GM12878 (cell line): ENCODE results near the gene CDYL. TPM values are rescaled to one million over a fixed set of nuclear protein-coding genes. Genes with fewer than 3 reads are reported as not detected.
A peak's percentile ranks its signal among the peaks of the same experiment; 100 is the strongest.

Source experiments
- ATAC-seq: fragments of 200-7000 bp; cut with Tn5 transposase; 3 replicates; pipeline ENCODE4 v1.9.1; 2020; ENCODE audit warnings: mild to moderate bottlenecking, moderate library complexity
- BruUV-seq: library from RNA; stranded (reverse); fragments of 400-500 nt; replicated peaks from 2 replicates; lab custom pipeline; 2021; lab: Mats Ljungman, UMichigan
- CTCF ChIA-PET: fragments of 300-600 bp; sonication (Branson Sonifier 250); formaldehyde crosslinking; extraction: SDS; loops from one replicate; lab custom pipeline; 2021; ENCODE audit warnings: inconsistent platforms; lab: Yijun Ruan, JAX
- POLR2A ChIA-PET: fragments of 350-600 bp; formaldehyde crosslinking; extraction: SDS; loops from one replicate; lab custom pipeline; 2021; ENCODE audit warnings: inconsistent platforms; lab: Charles Lee
- RAD21 ChIA-PET: fragments of 300-600 bp; sonication (Branson Sonifier 250); formaldehyde crosslinking; loops from one replicate; lab custom pipeline; 2023; ENCODE audit warnings: antibody characterized with exemption; ENCODE audit not compliant: unreplicated experiment; lab: Charles Lee
- SMC1A ChIA-PET: fragments of 300-600 bp; sonication (Branson Sonifier 250); formaldehyde crosslinking; loops from one replicate; lab custom pipeline; 2023; ENCODE audit not compliant: unreplicated experiment, uncharacterized antibody; lab: Charles Lee
- DNase-seq: peaks from one replicate; pipeline ENCODE4 v3.0.0-alpha.2; 2011; ENCODE audit warnings: low read depth, low spot score
- FAIRE-seq: peaks from 3 replicates; lab custom pipeline; 2011; peaks lifted over from hg19 to GRCh38; lab: Jason Lieb, UNC
- H2AFZ ChIP-seq: 2 replicates; pipeline ENCODE4 v1.6.0; 2011; ENCODE audit warnings: low read depth, low read length, control low read depth; ENCODE audit not compliant: control insufficient read depth
- H3K27ac ChIP-seq: 2 replicates; pipeline ENCODE4 v1.5.1; 2011; ENCODE audit warnings: control low read depth; ENCODE audit not compliant: control insufficient read depth, insufficient read depth
- H3K27me3 ChIP-seq, 2 experiments: replicated peaks in 1 of 2; 2 replicates each; pipeline versions ENCODE4 v1.6.0 to v1.6.1; 2011; ENCODE audit warnings: low read length in 1 of 2; ENCODE audit not compliant: control insufficient read depth in 2 of 2, insufficient read depth in 2 of 2
- H3K36me3 ChIP-seq, 2 experiments: 2 replicates each; pipeline ENCODE4 v1.5.1; 2011; ENCODE audit warnings: low read length in 1 of 2; ENCODE audit not compliant: control insufficient read depth in 2 of 2, insufficient read depth in 2 of 2
- H3K4me1 ChIP-seq: 2 replicates; pipeline ENCODE4 v1.6.1; 2011; ENCODE audit warnings: mild to moderate bottlenecking, low read length, moderate library complexity, mixed read lengths; ENCODE audit not compliant: control insufficient read depth, insufficient read depth
- H3K4me2 ChIP-seq: 2 replicates; pipeline ENCODE4 v1.6.0; 2011; ENCODE audit warnings: control low read depth; ENCODE audit not compliant: control insufficient read depth, insufficient read depth
- H3K4me3 ChIP-seq: fragments of 200-600 bp; sonication (generic); 2 replicates; pipeline ENCODE4 v1.5.1; 2016
- H3K79me2 ChIP-seq: 2 replicates; pipeline ENCODE4 v1.6.0; 2011; ENCODE audit warnings: low read length; ENCODE audit not compliant: control insufficient read depth, insufficient read depth
- H3K9ac ChIP-seq: 2 replicates; pipeline ENCODE4 v1.8.0; 2011; ENCODE audit warnings: low read length, control low read depth, mixed read lengths; ENCODE audit not compliant: control insufficient read depth, insufficient read depth
- H3K9me3 ChIP-seq: replicated peaks from 3 replicates; pipeline ENCODE4 v1.5.1; 2011; ENCODE audit warnings: mild to moderate bottlenecking, low read length; ENCODE audit not compliant: control insufficient read depth, insufficient read depth
- H4K20me1 ChIP-seq: 2 replicates; pipeline ENCODE4 v1.6.0; 2011; ENCODE audit not compliant: control insufficient read depth, insufficient read depth
- CBX5 ChIP-seq: sonication (generic); IDR thresholded peaks from 2 replicates; pipeline ENCODE4 v1.6.1; 2016; ENCODE audit warnings: low read depth, moderate library complexity, mild to moderate bottlenecking, inconsistent platforms
- FOXM1 ChIP-seq: IDR thresholded peaks from 2 replicates; pipeline ENCODE4 v1.6.1; 2012; ENCODE audit warnings: low read depth, mild to moderate bottlenecking, inconsistent platforms, low read length, moderate library complexity
- IRF4 ChIP-seq: IDR thresholded peaks from 2 replicates; pipeline ENCODE4 v1.6.1; 2011; ENCODE audit warnings: low read depth, low read length
- SMAD1 ChIP-seq: fragments of 450-650 bp; IDR thresholded peaks from 2 replicates; pipeline ENCODE4 v1.6.1; 2018; ENCODE audit warnings: mild to moderate bottlenecking, low read depth; ENCODE audit not compliant: partially characterized antibody
- SMAD5 ChIP-seq: IDR thresholded peaks from 2 replicates; pipeline ENCODE4 v1.6.1; 2016; ENCODE audit warnings: antibody characterized with exemption, low read depth
- SREBF2 ChIP-seq: IDR thresholded peaks from 2 replicates; pipeline ENCODE4 v1.6.1; 2012; ENCODE audit warnings: mild to moderate bottlenecking, low read length
- ZNF207 ChIP-seq: fragments of 450-650 bp; IDR thresholded peaks from 2 replicates; pipeline ENCODE4 v1.6.1; 2014; ENCODE audit warnings: antibody characterized with exemption, mild to moderate bottlenecking, borderline replicate concordance
- ZNF687 ChIP-seq: fragments of 450-650 bp; IDR thresholded peaks from 2 replicates; pipeline ENCODE4 v1.6.1; 2017; ENCODE audit warnings: mild to moderate bottlenecking, moderate library complexity
- WGBS: methylation state at CpG from one replicate; pipeline ENCODE4 v1.1.6; 2016; ENCODE audit warnings: low lambda C conversion rate; ENCODE audit not compliant: insufficient replicate concordance, insufficient coverage; ENCODE audit errors: missing lambda C conversion rate; 5-methylcytosine and 5-hydroxymethylcytosine counted together
- in situ Hi-C: fragments of 300-500 bp; cut with MboI; formaldehyde crosslinking; loops from 9 replicates; pipeline ENCODE4 v1.14.3; 2018; ENCODE audit warnings: mixed read lengths
- intact Hi-C: fragments of 100-400 bp; cut with micrococcal nuclease; formaldehyde crosslinking; loops from one replicate; pipeline ENCODE4 v1.14.2; 2022; ENCODE audit not compliant: unreplicated experiment
- polyA plus RNA-seq, 11 experiments: library from polyadenylated mRNA; depleted of rRNA in 4 of 11; unstranded in 6 of 11; stranded (reverse) in 5 of 11; fragments of >200 nt; fragmentation: Nextera tagmentation in 4 of 11; fragmentation: Illumina TruSeq in 1 of 11; extraction: Ambion mirVana in 4 of 11; extraction: Trizol in 1 of 11; gene quantifications; 1 replicate in 1 of 11; 2 replicates in 10 of 11; pipeline versions ENCODE4 v1.2.1 to v1.2.3, GENCODE V29; 2011 to 2016; ENCODE audit warnings: inconsistent platforms in 2 of 11, missing spikeins in 2 of 11, low read depth in 1 of 11
- total RNA-seq, 4 experiments: library from RNA; depleted of rRNA in 3 of 4; stranded (reverse); fragments of >200 nt in 3 of 4; fragmentation: Illumina TruSeq in 1 of 4; extraction: Trizol in 1 of 4; gene quantifications; 2 replicates each; pipeline versions ENCODE4 v1.2.1 to v1.2.3, GENCODE V29; 2013 to 2021

Gene CDYL
- total and polyA plus RNA-seq, 10 of the 15 experiments (the other 5 are each of a cell fraction or from before 2014, with no cell fraction given): 9.3 to 61.2 (median 28.5) TPM

GRCh38 chr6:4880363-4880762 lies 104.2 kb downstream of the CDYL start:
- BruUV-seq: no TSS peak
- WGBS: 78% methylated on average over 3 of the region's 3 CpGs
- H4K20me1 ChIP-seq: no peaks in the 10 kb centered on the region; the same call in 1 of the 2 replicates
- no peak overlapping the region for H2AFZ ChIP-seq
- DNase-seq: no peak
- no peak for TF ChIP-seq SMAD5
- no peak for TF ChIP-seq SREBF2
- TF ChIP-seq ZNF207: no peak
- no peak for TF ChIP-seq ZNF687
- TF ChIP-seq IRF4: no peak
- no peak for TF ChIP-seq CBX5
- TF ChIP-seq SMAD1: no peak
- no peak for TF ChIP-seq FOXM1
- TF ChIP-seq, all 136 proteins: peak for 0
- no peaks in the 10 kb centered on the region for H3K36me3 ChIP-seq
- RAD21 ChIA-PET: interaction anchor here (1.2 kb wide), 2 partner anchors 33 to 79 kb away, joined by 4 to 5 read pairs; no protein-coding TSS in a partner anchor
- CTCF ChIA-PET: interaction anchor here (1.2 kb wide), 1 partner anchor 28 kb away, joined by 3 read pairs; no protein-coding TSS in a partner anchor
- ATAC-seq: no peak
- H3K79me2 ChIP-seq: peaks cover 82% of the 10 kb centered on the region
- H3K4me1 ChIP-seq: peaks cover 40% of the 10 kb centered on the region
- FAIRE-seq: no peak
- no peaks in the 10 kb centered on the region for H3K9me3 ChIP-seq
- SMC1A ChIA-PET: interaction anchor here (1.5 kb wide), 1 partner anchor 78 kb away, joined by 8 read pairs; no protein-coding TSS in a partner anchor
- 0 out of 2 replicates have a peak overlapping the region, but pooled peaks have one; percentile 3 for H3K9ac ChIP-seq
- intact Hi-C loops (no loop called here), in situ Hi-C loops (no loop called here)
- peak overlapping the region; percentile 74 for H3K27ac ChIP-seq
- POLR2A ChIA-PET: no interaction called here
- H3K27me3 ChIP-seq: no peaks in the 10 kb centered on the region
- peak overlapping the region; percentile 79 for H3K4me2 ChIP-seq
- peak overlapping the region; percentile 48; the same call in 1 of the 2 replicates for H3K4me3 ChIP-seq
